ENCODE data around the gene FNDC7.

GRCh38 chr1:108708691-108709660, 3.7 kb upstream of the FNDC7 start:
- TF ChIP-seq, protein P1, sequence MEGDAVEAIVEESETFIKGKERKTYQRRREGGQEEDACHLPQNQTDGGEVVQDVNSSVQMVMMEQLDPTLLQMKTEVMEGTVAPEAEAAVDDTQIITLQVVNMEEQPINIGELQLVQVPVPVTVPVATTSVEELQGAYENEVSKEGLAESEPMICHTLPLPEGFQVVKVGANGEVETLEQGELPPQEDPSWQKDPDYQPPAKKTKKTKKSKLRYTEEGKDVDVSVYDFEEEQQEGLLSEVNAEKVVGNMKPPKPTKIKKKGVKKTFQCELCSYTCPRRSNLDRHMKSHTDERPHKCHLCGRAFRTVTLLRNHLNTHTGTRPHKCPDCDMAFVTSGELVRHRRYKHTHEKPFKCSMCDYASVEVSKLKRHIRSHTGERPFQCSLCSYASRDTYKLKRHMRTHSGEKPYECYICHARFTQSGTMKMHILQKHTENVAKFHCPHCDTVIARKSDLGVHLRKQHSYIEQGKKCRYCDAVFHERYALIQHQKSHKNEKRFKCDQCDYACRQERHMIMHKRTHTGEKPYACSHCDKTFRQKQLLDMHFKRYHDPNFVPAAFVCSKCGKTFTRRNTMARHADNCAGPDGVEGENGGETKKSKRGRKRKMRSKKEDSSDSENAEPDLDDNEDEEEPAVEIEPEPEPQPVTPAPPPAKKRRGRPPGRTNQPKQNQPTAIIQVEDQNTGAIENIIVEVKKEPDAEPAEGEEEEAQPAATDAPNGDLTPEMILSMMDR (IDR thresholded peaks at IDR 0.05) = peak in 1 of 4 donors; percentile 9
- TF ChIP-seq POLR2A (IDR thresholded peaks at IDR 0.05) = no peak
